Activated CD4-positive, CD25-positive, alpha-beta regulatory T cell (primary cell): ENCODE data around the gene ERC1.
"Not testable (repeated sequence)": the region's sequence is repeated elsewhere in the genome, so short reads cannot be mapped to it uniquely, and the experiment has no call there.

Source experiments
- DNase-seq, 4 experiments: peaks; one replicate each; lab custom pipeline; 2025; lab: John Stamatoyannopoulos, UW

ERC1 gene

DNA sequence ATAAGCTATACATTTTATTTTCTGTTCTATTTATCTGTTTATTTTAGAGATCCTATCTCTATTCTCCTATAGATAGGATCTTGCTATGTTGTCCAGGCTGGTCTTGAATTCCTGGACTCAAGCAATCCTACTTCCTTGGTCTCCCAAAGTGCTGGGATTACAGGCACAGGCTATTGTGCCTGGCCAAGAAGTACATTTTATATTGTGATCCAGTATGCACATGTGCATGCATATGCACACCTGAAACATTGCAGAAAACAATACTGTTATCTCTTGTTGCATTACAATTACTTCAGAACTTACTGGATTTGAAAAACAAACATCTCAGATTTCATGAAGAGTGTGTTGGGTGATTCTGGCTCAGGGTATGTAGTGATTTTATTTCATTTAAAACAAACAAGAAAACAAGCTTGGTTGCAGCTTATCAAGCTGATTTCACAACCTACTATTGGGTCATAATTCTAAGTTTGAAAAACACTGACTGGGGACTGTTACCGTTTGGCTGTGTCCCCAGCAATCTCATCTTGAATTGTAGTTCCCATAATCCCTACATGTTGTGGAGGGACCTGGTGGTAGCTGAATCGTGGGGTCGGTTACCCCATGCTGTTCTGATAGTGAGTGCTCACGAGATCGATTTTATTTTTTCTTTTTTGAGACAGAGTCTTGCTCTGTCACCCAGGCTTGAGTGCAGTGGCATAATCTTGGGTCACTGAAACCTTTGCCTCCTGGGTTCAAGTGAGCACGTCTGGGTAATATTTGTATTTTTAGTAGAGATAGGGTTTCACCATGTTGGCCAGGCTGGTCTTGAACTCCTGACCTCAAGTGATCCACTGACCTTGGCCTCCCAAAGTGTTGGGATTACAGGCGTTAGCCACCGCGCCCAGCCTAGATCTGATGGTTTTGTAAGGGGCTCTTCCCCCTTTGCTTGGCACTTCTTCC, 31.3 kb downstream of the ERC1 start:
- DNase-seq = no peak

DNA sequence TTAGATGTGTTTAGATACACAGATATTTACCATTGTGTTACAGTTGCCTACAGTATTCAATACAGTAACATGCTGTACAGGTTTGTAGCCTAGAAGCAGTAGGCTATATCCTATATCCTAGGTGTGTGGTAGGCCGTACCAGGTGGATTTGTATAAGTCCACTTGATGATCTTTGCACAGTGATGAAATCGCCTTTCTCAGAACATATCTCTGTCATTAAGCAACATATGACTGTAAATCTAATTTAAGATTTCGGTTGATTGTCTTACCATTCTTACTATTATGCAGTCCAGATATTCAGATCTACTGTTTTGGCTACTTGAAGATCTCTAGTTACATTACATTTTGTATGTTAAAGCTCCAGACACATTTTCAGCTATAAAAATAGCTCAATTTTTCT, 39.8 kb downstream of the ERC1 start:
- DNase-seq = no peak

DNA sequence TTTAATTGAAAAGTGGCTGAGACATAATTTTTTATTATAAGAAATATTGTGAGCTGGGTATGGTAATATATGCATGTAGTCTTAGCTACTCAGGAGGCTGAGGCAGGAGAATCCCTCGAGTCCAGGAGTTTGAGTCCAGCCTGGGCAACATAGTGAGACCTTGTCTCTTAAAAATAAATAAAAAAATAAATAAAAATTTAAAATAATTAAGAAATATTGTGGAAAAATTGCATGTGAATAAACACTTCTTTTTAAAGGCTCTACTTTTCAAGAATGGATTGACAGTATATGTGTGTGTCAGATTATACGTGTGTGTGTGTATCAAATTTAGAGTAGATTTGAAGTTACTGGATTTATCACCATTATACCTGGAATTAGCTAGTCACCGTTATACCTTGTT, 43.2 kb downstream of the ERC1 start:
- no peak for DNase-seq

DNA sequence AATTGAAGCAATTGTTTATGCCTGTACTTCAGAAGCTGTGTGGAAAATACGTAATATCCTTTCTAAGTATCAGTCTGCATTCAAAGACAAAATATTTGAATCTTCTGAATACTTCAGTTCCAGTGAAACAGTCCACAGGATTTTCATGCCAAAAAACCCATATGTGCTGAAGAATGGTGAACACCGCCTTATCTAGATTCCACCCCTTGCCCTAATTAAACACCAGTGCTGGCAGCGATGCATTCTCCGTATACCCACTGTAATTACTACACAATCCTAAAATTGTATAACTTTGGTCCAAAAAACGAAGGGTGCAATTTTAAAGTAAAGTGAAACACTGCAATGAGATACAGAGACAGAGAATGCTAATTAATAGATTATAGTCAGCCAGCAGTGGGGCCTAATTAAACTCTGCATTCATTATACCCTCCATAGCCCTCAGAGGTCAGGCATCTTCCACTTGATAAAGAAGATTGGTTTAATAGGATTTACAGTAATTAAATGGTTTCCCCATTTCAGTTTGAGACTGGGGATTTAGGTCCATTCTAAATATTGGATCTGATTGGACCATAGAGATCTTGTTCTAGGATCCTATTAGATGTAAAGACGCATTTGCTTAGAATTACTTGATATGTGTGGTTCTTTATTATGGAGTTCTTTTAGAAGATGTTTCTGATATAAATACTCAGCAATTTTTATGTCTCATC, 43.9 kb downstream of the ERC1 start:
- DNase-seq = no peak

DNA sequence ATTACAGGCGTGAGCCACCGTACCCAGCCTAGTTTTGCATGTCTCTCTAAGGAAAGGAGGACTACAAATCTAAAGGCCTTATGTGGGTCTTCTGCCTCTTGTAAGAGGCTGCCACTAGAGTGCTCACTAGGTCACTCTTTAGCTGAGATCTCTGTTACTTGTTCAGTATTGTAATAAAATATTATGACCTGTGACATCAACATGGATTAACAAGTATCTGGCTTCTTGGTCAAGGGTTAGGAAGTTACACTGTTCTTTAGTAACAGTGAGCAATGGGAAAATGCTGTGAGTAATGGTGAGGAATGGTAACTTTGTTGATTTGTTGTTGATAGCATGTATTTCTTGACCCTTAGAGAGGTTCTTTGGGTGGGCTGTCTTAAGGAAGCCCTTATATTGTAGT, 50.5 kb downstream of the ERC1 start:
- DNase-seq = no peak

DNA sequence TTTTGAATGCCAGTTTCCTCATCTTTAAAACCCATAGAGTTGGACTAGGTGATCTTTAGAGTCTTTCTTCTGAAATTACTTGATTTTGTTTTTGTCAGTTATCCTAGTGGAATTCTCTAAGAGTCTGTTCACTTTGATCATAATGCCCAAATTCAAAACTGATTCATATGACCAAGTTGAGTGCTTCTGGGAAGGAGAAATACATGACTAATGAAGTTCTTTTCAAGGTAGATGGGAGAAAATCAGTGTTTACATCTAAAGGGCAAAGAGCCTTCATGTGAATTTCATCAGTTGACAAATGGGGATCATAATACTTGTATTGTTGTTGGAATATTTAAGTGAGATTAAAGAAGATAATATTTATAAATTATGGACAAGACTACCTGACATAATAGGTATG, 53.2 kb downstream of the ERC1 start:
- no peak for DNase-seq

DNA sequence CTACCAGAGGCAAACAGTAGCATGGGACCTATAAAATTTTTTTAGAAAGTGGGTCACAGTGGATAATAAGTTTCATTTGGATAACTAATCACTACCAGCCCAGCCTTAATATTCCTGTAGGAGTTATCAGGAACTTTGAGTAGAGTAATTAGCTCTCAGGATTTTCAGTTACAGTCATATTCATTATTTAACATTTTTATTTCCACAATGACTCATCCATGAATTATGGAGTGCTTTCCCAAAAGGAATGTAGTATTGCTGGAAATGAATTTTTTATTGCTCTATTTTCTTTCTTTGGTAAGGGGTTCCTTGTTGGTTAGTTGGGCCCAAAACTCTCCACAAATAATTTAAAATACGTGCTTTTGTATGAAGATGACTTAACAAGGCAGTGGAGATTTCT, 53.7 kb downstream of the ERC1 start:
- no peak for DNase-seq

DNA sequence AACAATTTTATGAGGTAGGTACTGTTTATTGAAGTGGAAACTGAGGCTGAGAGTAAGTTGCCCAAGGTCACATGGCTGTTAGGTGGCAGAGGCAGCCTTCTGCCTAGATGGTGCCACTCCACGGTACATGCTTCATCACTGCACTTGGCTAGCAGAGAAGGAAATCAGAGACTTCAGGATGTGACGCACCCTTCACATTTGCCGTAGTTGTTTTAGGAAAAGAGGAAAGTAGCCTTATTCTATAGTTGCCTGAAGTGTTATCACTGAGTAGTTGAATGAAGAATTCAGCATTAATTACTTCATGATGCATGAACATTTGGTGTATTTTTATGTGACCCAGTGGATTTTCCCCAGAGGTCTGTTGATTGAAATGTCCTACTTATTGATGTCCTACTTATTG, 55.7 kb downstream of the ERC1 start:
- DNase-seq = no peak

DNA sequence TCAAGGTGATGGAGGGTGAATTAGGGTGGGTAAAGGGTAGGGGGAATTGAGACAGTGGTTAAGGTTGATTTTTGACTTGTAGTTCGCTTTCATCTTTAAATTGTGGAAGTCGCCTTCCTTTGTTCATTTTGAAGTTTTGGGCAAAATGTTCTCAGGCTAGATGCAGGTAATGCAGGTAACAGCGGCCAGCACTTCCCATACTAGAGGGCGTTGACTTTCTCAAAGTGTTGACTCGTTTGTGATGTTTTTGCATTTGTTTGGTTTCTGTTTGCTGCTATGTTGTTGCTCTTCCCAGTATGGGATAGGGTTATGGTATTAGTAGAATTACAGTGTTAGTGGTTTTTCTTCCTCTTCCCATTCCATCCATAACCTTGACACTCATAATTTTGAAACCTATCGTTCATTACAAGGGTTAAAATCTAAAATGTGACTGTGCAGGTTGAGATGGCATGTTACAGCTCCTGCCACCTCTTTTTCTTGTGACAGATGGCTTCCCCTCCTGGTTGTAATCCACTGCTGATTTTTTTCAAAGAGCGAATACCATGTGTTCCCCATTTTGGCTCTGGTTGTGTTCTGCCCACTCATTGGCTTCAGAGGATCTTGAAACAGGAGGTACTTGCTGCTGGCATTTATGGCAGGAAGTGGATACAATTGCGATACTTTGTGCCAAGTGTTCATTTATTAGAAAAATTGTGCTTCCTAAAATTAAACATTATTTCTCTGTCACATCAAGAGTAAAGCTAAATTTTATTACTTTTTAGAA, 57.1 kb downstream of the ERC1 start:
- no peak for DNase-seq

DNA sequence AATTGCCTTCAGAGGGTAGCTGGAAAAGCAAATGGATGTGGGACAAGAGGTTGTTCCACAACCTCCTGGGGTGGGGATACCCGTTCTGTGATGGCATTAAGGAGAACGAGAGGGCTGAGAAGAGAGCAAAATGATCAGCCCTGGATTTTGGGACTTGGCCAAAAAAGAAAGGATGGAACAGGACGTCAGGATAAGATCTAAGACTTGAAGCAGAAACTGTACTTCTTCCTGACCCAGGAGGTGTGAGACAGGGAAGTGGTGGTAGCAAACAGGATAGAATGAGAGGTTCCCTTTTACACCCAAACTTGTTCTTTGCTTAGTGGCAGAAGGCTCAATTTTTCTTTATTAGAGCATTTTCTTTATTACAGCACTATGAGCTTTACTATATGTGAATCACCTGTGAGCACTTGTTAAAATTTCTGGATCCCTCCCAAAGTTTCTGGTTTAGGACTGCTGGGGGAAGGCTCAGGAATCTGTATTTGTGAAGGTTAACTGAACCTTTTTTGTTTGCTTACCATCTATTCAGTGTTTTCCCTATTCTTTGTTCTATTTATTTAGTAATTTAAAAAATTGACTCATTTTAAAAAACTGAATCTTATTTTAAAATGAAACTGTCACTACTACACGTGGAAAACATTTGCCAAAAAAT, 59.2 kb downstream of the ERC1 start:
- DNase-seq = no peak

DNA sequence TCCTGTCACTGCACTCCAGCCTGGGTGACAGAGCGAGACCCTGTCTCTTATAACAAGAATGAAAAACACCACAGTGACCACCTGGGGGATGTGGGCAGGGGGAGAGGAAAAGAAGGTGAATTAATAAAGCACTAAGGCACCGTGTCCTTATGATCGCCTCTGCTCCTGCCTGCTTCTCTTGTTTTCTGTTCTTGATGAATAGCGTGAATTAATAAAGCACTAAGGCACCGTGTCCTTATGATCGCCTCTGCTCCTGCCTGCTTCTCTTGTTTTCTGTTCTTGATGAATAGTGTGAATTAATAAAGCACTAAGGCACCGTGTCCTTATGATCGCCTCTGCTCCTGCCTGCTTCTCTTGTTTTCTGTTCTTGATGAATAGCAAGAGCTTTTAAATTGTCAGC, 60.6 kb downstream of the ERC1 start:
- not testable (repeated sequence) for DNase-seq

DNA sequence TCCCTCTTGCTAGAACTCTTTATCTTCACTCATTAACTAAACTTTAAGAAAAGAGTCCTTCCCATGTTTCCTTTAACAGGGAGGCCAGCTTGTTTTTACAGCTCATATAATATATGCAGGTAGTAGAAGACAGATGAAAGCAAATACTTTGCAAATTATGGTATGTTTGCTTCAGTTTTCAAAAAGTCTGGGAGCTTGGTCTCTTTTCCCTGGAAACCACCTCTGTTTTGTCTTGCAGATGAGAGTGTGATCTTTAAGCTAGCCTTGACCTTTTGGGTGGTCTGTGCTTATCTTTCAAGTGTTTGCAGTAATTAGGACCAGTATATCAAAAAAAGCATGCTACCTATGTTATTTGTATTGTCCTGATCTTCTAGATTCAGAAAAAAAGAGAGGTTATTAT, 62.7 kb downstream of the ERC1 start:
- no peak for DNase-seq

DNA sequence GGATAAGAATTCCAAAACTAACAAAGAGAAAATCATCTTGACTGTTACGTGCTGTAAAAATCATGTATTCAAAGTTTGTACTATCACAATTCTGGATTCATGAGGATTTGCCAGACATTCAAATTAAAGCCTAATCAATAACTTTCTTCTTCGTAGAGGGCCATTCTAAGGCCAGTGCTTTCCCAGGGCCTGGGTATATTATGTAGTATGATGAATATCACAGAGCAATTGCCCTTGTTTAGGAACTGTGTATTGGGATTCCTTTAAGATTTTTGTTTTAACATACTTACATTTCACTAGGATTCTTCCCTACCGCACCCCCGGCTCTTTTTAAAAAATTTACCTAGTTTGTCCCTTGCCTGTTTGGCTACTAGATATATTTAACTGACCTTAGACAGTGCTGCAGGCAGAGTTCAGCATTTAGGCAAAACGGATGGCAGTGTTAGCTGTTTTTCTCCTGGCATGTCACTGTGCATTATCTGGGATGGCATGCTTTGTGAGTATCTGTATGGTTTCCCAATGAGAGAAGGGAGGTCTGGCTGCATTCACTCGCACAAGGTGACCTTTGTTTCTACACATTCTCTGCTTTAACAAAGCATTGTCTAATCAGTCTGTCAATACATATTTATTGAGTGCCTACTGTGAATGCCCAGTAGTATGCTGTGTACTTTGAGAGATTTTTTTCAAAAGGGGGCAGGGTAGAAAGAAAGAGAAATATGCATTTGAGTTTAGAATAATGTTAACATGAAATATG, 63.3 kb downstream of the ERC1 start:
- no peak for DNase-seq

DNA sequence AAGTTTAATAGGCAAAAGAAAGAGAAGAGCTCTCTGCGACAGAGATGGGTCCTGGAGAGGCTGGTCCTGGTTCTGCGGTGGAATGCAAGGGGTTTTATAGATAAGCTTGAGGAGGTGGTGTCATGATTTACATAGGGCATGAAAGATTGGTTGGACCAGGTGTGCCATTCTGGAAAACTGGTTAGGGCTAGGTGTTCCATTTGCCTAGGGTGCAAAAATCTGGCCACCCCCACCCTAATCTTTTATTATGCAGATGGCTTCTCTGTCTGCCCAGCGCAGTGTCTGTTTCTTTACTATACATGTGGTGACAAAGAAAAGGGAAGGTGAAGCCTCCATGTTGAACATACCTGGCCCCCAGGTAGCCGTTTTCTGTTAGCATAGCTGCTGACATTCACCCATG, 65.4 kb downstream of the ERC1 start:
- DNase-seq = no peak

DNA sequence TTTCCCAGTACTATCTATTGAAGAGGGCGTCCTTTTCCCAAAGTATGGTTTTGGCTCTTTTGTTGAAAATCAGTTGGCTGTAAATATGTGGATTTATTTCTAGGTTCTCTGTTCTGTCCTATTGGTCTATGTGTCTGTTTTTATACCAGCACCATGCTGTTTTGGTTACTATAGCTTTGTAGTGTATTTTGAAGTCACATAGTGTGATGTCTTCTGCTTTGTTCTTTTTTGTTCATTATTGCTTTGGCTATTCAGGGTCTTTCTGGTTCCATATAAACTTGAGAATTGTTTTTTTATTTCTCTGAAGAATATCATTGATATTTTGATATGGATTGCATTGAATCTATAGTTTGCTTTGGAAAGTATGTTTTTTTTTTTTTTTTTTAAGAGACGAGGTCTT, 67.4 kb downstream of the ERC1 start:
- DNase-seq = no peak

DNA sequence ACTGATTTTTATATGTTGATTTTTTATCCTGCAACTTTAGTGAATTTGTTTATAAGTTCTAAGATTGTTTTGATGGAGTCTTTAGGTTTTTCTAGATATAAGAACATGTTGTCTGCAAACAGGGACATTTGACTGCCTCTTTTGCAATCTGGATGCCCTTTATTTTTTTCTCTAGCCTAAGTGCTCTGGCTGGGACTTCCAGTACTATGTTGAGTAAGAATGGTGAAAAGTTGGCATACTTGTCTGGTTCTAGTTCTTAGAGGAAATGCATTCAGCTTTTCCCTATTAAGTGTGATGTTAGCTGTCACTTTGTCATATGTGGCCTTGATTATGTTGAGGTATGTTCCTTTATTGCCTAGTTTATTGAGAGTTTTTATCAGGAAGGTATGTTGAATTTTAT, 68.1 kb downstream of the ERC1 start:
- DNase-seq = no peak

DNA sequence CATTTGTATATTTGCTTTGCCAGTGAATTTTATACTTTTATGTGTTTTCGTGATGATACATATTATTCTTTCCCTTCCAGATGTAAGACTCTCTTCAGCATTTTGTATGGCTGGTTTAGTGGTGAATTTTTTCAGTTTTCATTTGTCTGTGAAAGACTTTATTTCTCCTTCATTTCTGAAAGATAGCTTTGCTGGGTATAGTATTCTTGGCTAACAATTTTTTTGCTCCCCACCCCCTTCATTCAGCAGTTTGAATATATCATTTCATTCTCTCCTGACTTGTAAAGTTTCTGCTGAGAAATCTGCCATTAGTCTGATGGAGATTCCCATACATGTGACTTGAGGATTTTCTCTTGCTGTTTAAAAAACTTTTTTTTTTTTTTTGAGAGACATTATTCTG, 72.8 kb downstream of the ERC1 start:
- no peak for DNase-seq

DNA sequence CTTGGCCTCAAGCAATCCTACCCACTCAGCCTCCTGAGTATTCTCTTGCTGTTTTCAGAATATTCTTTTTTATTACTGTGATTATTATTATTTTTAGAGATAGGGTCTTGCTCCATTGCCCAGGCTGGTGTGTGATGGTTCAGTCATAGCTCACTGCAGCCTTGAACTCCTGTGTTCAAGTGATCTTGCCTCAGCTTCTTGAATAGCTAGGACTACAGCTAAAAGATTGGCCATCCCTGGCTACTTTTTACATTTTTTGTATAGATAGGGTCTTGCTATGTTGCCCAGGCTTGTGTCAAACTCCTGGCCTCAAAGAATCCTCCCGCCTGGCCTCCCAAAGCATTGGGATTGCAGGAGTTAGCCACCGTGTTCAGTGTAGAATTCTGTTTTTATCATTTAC, 73.3 kb downstream of the ERC1 start:
- no peak for DNase-seq

DNA sequence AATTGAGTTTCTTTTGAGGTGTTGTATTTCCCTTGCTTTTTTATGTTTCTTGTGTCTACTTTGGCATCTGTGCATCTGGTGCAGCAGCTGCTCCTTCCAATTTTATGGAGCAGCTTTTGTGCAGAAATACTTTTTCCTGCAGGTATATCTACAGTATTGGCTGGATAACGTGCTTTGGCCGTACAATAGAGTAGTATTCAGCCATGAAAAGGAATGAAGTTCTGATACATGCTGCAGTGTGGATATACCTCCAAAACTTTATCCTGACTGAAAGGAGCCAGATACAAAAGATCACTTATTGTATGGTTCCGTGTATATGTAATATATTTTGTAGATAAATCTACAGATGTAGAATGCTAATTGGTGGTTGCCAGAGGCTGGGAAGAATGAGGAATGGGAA, 74.6 kb downstream of the ERC1 start:
- no peak for DNase-seq

DNA sequence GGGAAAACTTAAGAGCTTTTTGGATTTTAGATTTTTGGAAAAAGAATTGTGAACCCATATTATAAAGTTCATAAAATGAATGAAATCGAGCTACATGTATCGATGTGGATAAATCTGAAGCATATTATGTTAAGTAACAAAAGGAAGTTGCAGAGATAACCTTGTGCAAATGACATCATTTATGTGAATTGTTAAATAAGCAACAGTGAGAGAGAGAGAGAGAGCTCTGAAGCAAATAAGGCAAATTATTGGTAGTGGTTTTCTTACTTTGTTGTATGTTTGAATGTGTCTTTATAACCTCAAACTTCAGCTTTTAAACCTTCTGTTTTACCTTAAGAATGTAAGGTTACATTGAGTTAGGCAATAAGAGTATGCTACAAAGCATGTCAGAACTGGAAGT, 78.8 kb downstream of the ERC1 start:
- no peak for DNase-seq

DNA sequence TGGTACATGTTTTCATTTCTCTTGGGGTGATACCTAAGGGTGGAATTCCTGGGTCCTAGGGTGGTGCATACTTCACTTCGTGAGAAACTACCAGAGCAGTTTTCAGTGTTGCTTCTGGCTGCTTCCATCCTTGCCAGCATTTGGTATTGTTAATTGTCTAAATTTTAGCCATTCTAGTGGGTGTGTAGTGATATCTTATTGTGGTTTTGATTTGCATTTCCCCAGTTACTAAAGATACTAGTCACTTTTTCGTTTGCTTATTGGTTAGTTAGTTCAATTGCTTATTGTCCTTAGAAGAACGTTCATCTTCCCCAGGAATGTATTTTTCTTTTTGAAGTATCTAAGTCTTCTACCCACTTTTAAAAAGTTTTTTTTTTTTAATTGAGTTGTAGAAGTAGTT, 80.2 kb downstream of the ERC1 start:
- no peak for DNase-seq

DNA sequence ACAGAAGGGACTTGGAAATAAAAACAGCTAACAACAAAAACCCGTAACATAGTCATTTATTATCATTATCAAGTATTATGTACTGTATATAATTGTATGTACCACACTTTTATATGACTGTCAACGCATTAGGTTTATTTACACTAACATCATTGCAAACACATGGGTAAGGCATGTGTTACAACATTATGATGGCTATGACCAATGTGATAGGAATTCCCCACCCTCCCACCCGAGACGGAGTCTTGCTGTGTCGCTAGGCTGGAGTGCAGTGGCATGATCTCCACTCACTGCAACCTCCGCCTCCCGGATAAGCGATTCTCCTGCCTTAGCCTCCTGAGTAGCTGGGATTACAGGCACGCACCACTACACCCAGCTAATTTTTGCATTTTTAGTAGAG, 82.6 kb downstream of the ERC1 start:
- DNase-seq = no peak
